SU-DHL-6 (cell line): ENCODE data around the gene PRSS50.

ENCODE experiments used
- H2AFZ ChIP-seq: fragments of 200-600 bp; sonication (generic); 2 replicates; pipeline ENCODE4 v1.6.1; 2014; ENCODE audit warnings: low read depth, mild to moderate bottlenecking, moderate library complexity, mixed read lengths, antibody characterized with exemption, low read length; ENCODE audit not compliant: severe bottlenecking
- H3F3A ChIP-seq: fragments of 200-600 bp; shearing (Covaris generic); 2 replicates; pipeline ENCODE4 v1.6.0; 2016; ENCODE audit warnings: antibody characterized with exemption, mild to moderate bottlenecking; ENCODE audit not compliant: insufficient read depth
- H3K27ac ChIP-seq: fragments of 200-600 bp; sonication (generic); 2 replicates; pipeline ENCODE4 v1.5.1; 2016; ENCODE audit warnings: low read depth, mild to moderate bottlenecking, low read length, moderate library complexity, mixed read lengths
- H3K27me3 ChIP-seq: fragments of 200-600 bp; sonication (generic), shearing (Covaris generic); 2 replicates; pipeline ENCODE4 v1.6.0; 2014; ENCODE audit warnings: mild to moderate bottlenecking, low read length
- H3K36me3 ChIP-seq: fragments of 200-600 bp; sonication (generic); 2 replicates; pipeline ENCODE4 v1.6.1; 2014; ENCODE audit warnings: mild to moderate bottlenecking, low read length, mixed read lengths
- H3K4me2 ChIP-seq: fragments of 300-600, 200-600 bp; shearing (Covaris generic), sonication (generic); 2 replicates; pipeline ENCODE4 v1.6.0; 2014; ENCODE audit warnings: low read length, low read depth, mild to moderate bottlenecking; ENCODE audit not compliant: poor library complexity, severe bottlenecking
- H3K4me3 ChIP-seq: fragments of 200-600 bp; sonication (generic); 2 replicates; pipeline ENCODE4 v1.5.1; 2014; ENCODE audit warnings: antibody characterized with exemption, low read length, mild to moderate bottlenecking, mixed read lengths; ENCODE audit not compliant: insufficient read depth, poor library complexity, severe bottlenecking
- H3K79me2 ChIP-seq: fragments of 200-600 bp; sonication (generic); 2 replicates; pipeline ENCODE4 v1.6.1; 2014; ENCODE audit warnings: mild to moderate bottlenecking, low read length, moderate library complexity; ENCODE audit not compliant: insufficient read depth
- H3K9ac ChIP-seq: fragments of 200-600 bp; sonication (generic); 2 replicates; pipeline ENCODE4 v1.7.0; 2014; ENCODE audit warnings: mild to moderate bottlenecking, low read length
- H3K9me2 ChIP-seq: fragments of 200-600 bp; sonication (generic); replicated peaks from 2 replicates; pipeline ENCODE4 v1.6.1; 2014; ENCODE audit warnings: low read length; ENCODE audit not compliant: insufficient read depth
- H3K9me3 ChIP-seq: fragments of 200-600 bp; sonication (generic); 2 replicates; pipeline ENCODE4 v1.6.1; 2014; ENCODE audit warnings: low read length, mixed read lengths; ENCODE audit not compliant: insufficient read depth
- H4K20me1 ChIP-seq: fragments of 200-600 bp; sonication (generic); 2 replicates; pipeline ENCODE4 v1.6.1; 2014; ENCODE audit warnings: low read depth, mild to moderate bottlenecking, antibody characterized with exemption, low read length, moderate library complexity, mixed read lengths
- CTCF ChIP-seq: fragments of 200-600 bp; sonication (generic); IDR thresholded peaks from one replicate; pipeline ENCODE4 v1.5.1; 2017; ENCODE audit warnings: antibody characterized with exemption, mild to moderate bottlenecking, low read length, moderate library complexity; ENCODE audit not compliant: insufficient read depth, poor library complexity, severe bottlenecking
- EZH2phosphoT487 ChIP-seq: fragments of 200-600 bp; sonication (generic), shearing (Covaris generic); conservative IDR thresholded peaks from 2 replicates; pipeline ENCODE4 v1.6.1; 2018; ENCODE audit warnings: mild to moderate bottlenecking, antibody characterized with exemption, low read length, moderate library complexity, mixed read lengths

Gene PRSS50

DNA sequence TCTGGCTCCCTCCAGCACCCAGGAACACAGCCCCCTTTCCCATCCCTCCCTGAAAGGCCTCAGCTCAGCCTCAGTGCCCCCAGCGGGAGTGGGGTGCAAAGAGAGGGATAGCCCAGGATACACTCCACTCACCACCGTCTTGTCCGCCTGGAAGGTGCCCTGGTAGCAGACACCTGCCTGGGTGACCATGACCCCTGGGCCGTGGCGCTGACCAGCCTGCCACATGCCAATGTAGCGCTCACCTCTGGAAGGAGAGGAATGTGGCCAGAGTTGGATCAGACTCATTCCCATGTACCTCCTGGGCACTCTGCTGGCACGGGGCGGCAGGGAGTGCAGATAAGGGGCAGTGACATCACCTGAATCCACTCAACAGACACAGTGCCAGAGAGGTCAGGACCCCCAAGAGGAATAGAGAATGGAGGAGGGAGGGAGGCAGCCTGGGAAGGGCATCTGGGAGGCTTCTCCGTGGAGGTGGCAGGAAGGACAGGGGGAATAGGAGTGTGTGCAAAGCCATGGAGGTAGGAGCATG lies 37.3 kb downstream of the PRSS50 start:
- no peak overlapping the region for H3K27ac ChIP-seq
- TF ChIP-seq EZH2phosphoT487 (no peak), CTCF (no peak)
- H3K79me2 ChIP-seq: no peaks in the 10 kb centered on the region
- H4K20me1 ChIP-seq: no peaks in the 10 kb centered on the region
- H3K9me2 ChIP-seq: no peaks in the 10 kb centered on the region
- no peaks in the 10 kb centered on the region for H3K36me3 ChIP-seq
- no peaks in the 10 kb centered on the region for H3K27me3 ChIP-seq
- no peak overlapping the region for H3K9ac ChIP-seq
- no peak overlapping the region for H3K4me2 ChIP-seq
- H3F3A ChIP-seq: no peaks in the 10 kb centered on the region
- no peak overlapping the region for H3K4me3 ChIP-seq
- no peaks in the 10 kb centered on the region for H3K9me3 ChIP-seq
- no peak overlapping the region for H2AFZ ChIP-seq

DNA sequence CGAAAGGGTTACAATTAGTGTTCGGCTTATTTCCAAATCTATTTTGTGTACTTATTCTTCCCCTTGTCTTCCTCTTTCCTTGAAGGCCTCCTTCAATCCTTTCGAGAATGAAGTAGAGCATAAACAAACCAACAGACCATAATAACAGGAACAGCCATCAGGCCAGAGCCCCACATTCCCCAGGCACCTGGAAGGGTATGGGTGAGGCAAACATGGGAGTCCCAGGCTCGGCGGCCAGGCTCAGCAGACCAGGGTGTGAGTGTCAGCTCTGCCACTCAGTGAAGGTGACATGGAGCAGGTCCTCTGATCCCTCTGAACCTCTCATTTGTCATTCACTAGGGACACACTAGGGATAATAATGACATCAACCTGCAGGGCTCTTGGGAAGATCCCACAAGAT lies 38.0 kb downstream of the PRSS50 start:
- Histone ChIP-seq H3K4me3 (no peak overlapping the region), H2AFZ (no peak overlapping the region), H3K79me2 (no peaks in the 10 kb centered on the region), H3K36me3 (no peaks in the 10 kb centered on the region), H3K27ac (no peak overlapping the region), H3F3A (no peaks in the 10 kb centered on the region), H3K4me2 (no peak overlapping the region), H3K27me3 (no peaks in the 10 kb centered on the region), H3K9me2 (no peaks in the 10 kb centered on the region), H4K20me1 (no peaks in the 10 kb centered on the region), H3K9me3 (no peaks in the 10 kb centered on the region), H3K9ac (no peak overlapping the region)
- no peak for TF ChIP-seq CTCF
- no peak for TF ChIP-seq EZH2phosphoT487

DNA sequence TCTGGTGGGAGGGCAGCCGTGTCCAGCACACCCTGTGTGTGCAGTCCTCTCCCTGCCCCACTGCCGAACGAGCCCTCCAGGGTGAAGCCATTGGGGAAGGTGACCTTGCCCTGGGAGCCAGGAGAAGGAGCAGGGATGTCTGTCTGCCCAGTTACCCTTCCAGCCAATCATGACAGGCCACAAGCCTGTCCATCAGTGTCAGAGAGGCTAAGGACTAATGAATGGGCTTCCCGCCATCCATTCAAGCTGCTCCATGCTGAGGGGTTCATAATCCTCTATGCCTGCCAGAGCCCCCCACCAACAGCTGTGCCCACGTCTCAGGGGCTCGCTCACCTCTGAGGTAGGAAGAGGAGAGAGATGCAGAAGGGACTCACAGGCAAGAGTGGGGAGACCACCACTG lies 39.4 kb downstream of the PRSS50 start:
- H3K79me2 ChIP-seq: no peaks in the 10 kb centered on the region
- no peak for TF ChIP-seq CTCF
- TF ChIP-seq EZH2phosphoT487: no peak

GRCh38 chr3:46677411-46677726 lies 40.3 kb downstream of the PRSS50 start:
- Histone ChIP-seq H3K9me3 (no peaks in the 10 kb centered on the region), H2AFZ (no peak overlapping the region), H3K27me3 (no peaks in the 10 kb centered on the region), H3F3A (no peaks in the 10 kb centered on the region), H3K36me3 (no peaks in the 10 kb centered on the region), H3K9ac (no peak overlapping the region), H3K27ac (no peak overlapping the region), H4K20me1 (no peaks in the 10 kb centered on the region), H3K9me2 (no peaks in the 10 kb centered on the region), H3K79me2 (no peaks in the 10 kb centered on the region), H3K4me3 (no peak overlapping the region), H3K4me2 (no peak overlapping the region)
- TF ChIP-seq EZH2phosphoT487 (no peak), CTCF (no peak)

More for the DNA sequence above, 39.4 kb downstream of the PRSS50 start:
- Histone ChIP-seq H3K4me2 (no peak overlapping the region), H3K4me3 (no peak overlapping the region), H3F3A (no peaks in the 10 kb centered on the region), H3K36me3 (no peaks in the 10 kb centered on the region), H3K9me3 (no peaks in the 10 kb centered on the region), H3K9ac (no peak overlapping the region), H3K27me3 (no peaks in the 10 kb centered on the region), H3K27ac (no peak overlapping the region), H3K9me2 (no peaks in the 10 kb centered on the region), H2AFZ (no peak overlapping the region), H4K20me1 (no peaks in the 10 kb centered on the region)
